Cerebellar cortex (tissue), 1 donor: ENCODE results near the gene DNAH8.
"Not testable (repeated sequence)": the region's sequence is repeated elsewhere in the genome, so short reads cannot be mapped to it uniquely, and the experiment has no call there.

Experiments
- DNase-seq: peaks from one replicate; pipeline ENCODE4 v3.0.0-alpha.2; 2015; ENCODE audit warnings: low spot score

Gene DNAH8

GRCh38 chr6:38837101-38837500, 122.0 kb downstream of the DNAH8 start:
- peak; percentile 18 for DNase-seq

- DNase-seq: no peak
These were observed 128.7 kb downstream of the DNAH8 start for GRCh38 chr6:38843798-38844197.

- DNase-seq: no peak
These were observed 130.8 kb downstream of the DNAH8 start for GRCh38 chr6:38845931-38846330.

GRCh38 chr6:38846361-38846760, 131.2 kb downstream of the DNAH8 start:
- no peak for DNase-seq

- DNase-seq: no peak
These were observed 131.7 kb downstream of the DNAH8 start for GRCh38 chr6:38846844-38847243.

GRCh38 chr6:38847497-38847896, 132.4 kb downstream of the DNAH8 start:
- DNase-seq: no peak

- DNase-seq: no peak
These were observed 133.6 kb downstream of the DNAH8 start for GRCh38 chr6:38848760-38849159.

GRCh38 chr6:38852215-38852614, 137.1 kb downstream of the DNAH8 start:
- no peak for DNase-seq

GRCh38 chr6:38853236-38853635, 138.1 kb downstream of the DNAH8 start:
- no peak for DNase-seq

- DNase-seq: no peak
These were observed 141.4 kb downstream of the DNAH8 start for GRCh38 chr6:38856492-38856891.

GRCh38 chr6:38857815-38858214, 142.7 kb downstream of the DNAH8 start:
- no peak for DNase-seq

GRCh38 chr6:38860041-38860440, 144.9 kb downstream of the DNAH8 start:
- DNase-seq: no peak

- no peak for DNase-seq
These were observed 146.9 kb downstream of the DNAH8 start for GRCh38 chr6:38861926-38862401.

- DNase-seq: no peak
These were observed 150.5 kb downstream of the DNAH8 start for GRCh38 chr6:38865521-38866174.

GRCh38 chr6:38867726-38868125, 152.6 kb downstream of the DNAH8 start:
- no peak for DNase-seq

- DNase-seq: peak; percentile 42
These were observed 156.8 kb downstream of the DNAH8 start for GRCh38 chr6:38871741-38872568.

GRCh38 chr6:38873001-38873400, 157.9 kb downstream of the DNAH8 start:
- no peak for DNase-seq

GRCh38 chr6:38873816-38874215, 158.7 kb downstream of the DNAH8 start:
- not testable (repeated sequence) for DNase-seq

GRCh38 chr6:38876475-38876874, 161.4 kb downstream of the DNAH8 start:
- peak; percentile 33 for DNase-seq

GRCh38 chr6:38877721-38878120, 162.6 kb downstream of the DNAH8 start:
- no peak for DNase-seq

- DNase-seq: no peak
These were observed 167.0 kb downstream of the DNAH8 start for GRCh38 chr6:38882157-38882556.

GRCh38 chr6:38897507-38897906, 182.4 kb downstream of the DNAH8 start:
- DNase-seq: no peak

GRCh38 chr6:38901802-38902522, 186.9 kb downstream of the DNAH8 start:
- DNase-seq: no peak
